HG03280 (cell line): ENCODE data around the gene FGGY.
"Not testable (repeated sequence)": the region's sequence is repeated elsewhere in the genome, so short reads cannot be mapped to it uniquely, and the experiment has no call there.

ENCODE experiments used
- ATAC-seq: cut with Tn5 transposase; IDR thresholded peaks from one replicate; pipeline ENCODE4 v1.9.1; 2021; ENCODE audit warnings: mild to moderate bottlenecking, moderate library complexity; ENCODE audit not compliant: unreplicated experiment

FGGY gene

GRCh38 chr1:59689730-59690129, 392.8 kb downstream of the FGGY start:
- no peak for ATAC-seq

- no peak for ATAC-seq
These were observed 393.5 kb downstream of the FGGY start for GRCh38 chr1:59690171-59690930.

GRCh38 chr1:59691261-59691660, 394.4 kb downstream of the FGGY start:
- ATAC-seq: no peak

- no peak for ATAC-seq
These were observed 395.7 kb downstream of the FGGY start for GRCh38 chr1:59692591-59692990.

GRCh38 chr1:59693406-59693805, 396.5 kb downstream of the FGGY start:
- ATAC-seq: no peak

GRCh38 chr1:59695252-59695651, 398.4 kb downstream of the FGGY start:
- no peak for ATAC-seq

GRCh38 chr1:59696421-59697115, 399.7 kb downstream of the FGGY start:
- ATAC-seq: no peak

- ATAC-seq: no peak
These were observed 400.4 kb downstream of the FGGY start for GRCh38 chr1:59697150-59697800.

GRCh38 chr1:59698386-59698785, 401.5 kb downstream of the FGGY start:
- no peak for ATAC-seq

- no peak for ATAC-seq
These were observed 402.4 kb downstream of the FGGY start for GRCh38 chr1:59699227-59699847.

GRCh38 chr1:59701376-59701775, 404.5 kb downstream of the FGGY start:
- no peak for ATAC-seq

- ATAC-seq: no peak
These were observed 406.5 kb downstream of the FGGY start for GRCh38 chr1:59703226-59703917.

GRCh38 chr1:59703918-59704378, 407.1 kb downstream of the FGGY start:
- no peak for ATAC-seq

- ATAC-seq: no peak
These were observed 407.8 kb downstream of the FGGY start for GRCh38 chr1:59704716-59705115.

- ATAC-seq: no peak
These were observed 408.8 kb downstream of the FGGY start for GRCh38 chr1:59705466-59706302.

- ATAC-seq: no peak
These were observed 409.4 kb downstream of the FGGY start for GRCh38 chr1:59706303-59706599.

GRCh38 chr1:59707178-59707791, 410.4 kb downstream of the FGGY start:
- ATAC-seq: no peak

GRCh38 chr1:59709333-59709732, 412.4 kb downstream of the FGGY start:
- ATAC-seq: no peak

- ATAC-seq: not testable (repeated sequence)
These were observed 414.0 kb downstream of the FGGY start for GRCh38 chr1:59710920-59711319.

- no peak for ATAC-seq
These were observed 417.3 kb downstream of the FGGY start for GRCh38 chr1:59714219-59714618.
